Measurements from ENCODE around the gene PNPLA7. TPM values are rescaled to one million over a fixed set of nuclear protein-coding genes. Genes with fewer than 3 reads are reported as not detected.
"Not testable (repeated sequence)": the region's sequence is repeated elsewhere in the genome, so short reads cannot be mapped to it uniquely, and the experiment has no call there.

The PNPLA7 gene
- total and polyA plus RNA-seq, 2 donors (not counting 1 experiment from before 2014, with no cell fraction given) = 18.7 to 29.9 TPM

GRCh38 chr9:137569609-137570203 lies 19.5 kb upstream of the PNPLA7 start:
- TF ChIP-seq CTCF (IDR thresholded peaks at IDR 0.05) = no peak
- TF ChIP-seq EZH2 (IDR thresholded peaks at IDR 0.05; ENCODE audit: borderline replicate concordance, insufficient read depth, low read depth, low read length, poor library complexity, severe bottlenecking) = no peak
- no peaks in the 10 kb centered on the region for H3K27me3 ChIP-seq (replicated peaks in 1 of 4; ENCODE audit: control extremely low read depth in 1 of 4, control insufficient read depth in 3 of 4, insufficient read depth in 4 of 4, low read length in 3 of 4)
- no peaks in the 10 kb centered on the region for H3K9me3 Mint-ChIP-seq (ENCODE audit: insufficient read depth)
- H4K20me1 ChIP-seq (ENCODE audit: control insufficient read depth, insufficient read depth, low read length, poor library complexity, severe bottlenecking) = peaks cover 19% of the 10 kb centered on the region
- CTCF ChIA-PET = no interaction called here
- H2AFZ ChIP-seq (ENCODE audit: insufficient read depth, low read depth, low read length, poor library complexity, severe bottlenecking) = no peak overlapping the region
- H3K4me1 ChIP-seq (ENCODE audit: control insufficient read depth in 2 of 2, insufficient read depth in 2 of 2, low read length in 2 of 2) = peaks cover 0 to 3% of the 10 kb centered on the region in 2 donors
- peaks cover 7% of the 10 kb centered on the region for H3K4me1 Mint-ChIP-seq
- peaks cover 9 to 25% of the 10 kb centered on the region in 2 experiments for H3K36me3 ChIP-seq (replicated peaks in 1 of 2; ENCODE audit: control extremely low read depth in 1 of 2, control insufficient read depth in 1 of 2, extremely low read depth in 1 of 2, insufficient read depth in 2 of 2, low read length in 1 of 2)
- H3K9me3 ChIP-seq (ENCODE audit: control extremely low read depth in 1 of 3, control insufficient read depth in 2 of 3, insufficient read depth in 1 of 3, low read length in 2 of 3) = peaks cover 0 to 20% (median 8%) of the 10 kb centered on the region in 3 donors
- no peak overlapping the region for H3K4me2 ChIP-seq (replicated peaks; ENCODE audit: low read depth, low read length, poor library complexity, severe bottlenecking)
- intact Hi-C loops (cut with micrococcal nuclease) = no loop called here
- H3K27ac Mint-ChIP-seq = no peak overlapping the region
- WGBS (ENCODE audit: insufficient coverage) = 91% methylated on average over 5 of the region's 5 CpGs
- DNase-seq (no peak), ATAC-seq (ENCODE audit: low read depth) (no peak)
- H3K79me2 ChIP-seq (ENCODE audit: control insufficient read depth, insufficient read depth, low read length) = peaks cover 9% of the 10 kb centered on the region
- H3K4me3 ChIP-seq (ENCODE audit: control extremely low read depth in 1 of 5, extremely low read depth in 1 of 5, insufficient read depth in 1 of 5, low read depth in 2 of 5, low read length in 4 of 5) = no peak overlapping the region
- no peaks in the 10 kb centered on the region for H3K27me3 Mint-ChIP-seq
- H3K27ac ChIP-seq (ENCODE audit: low read length in 2 of 2) = no peak overlapping the region
- no peak overlapping the region for H3K4me3 Mint-ChIP-seq
- H3K9ac ChIP-seq (ENCODE audit: low read length) = no peak overlapping the region
- POLR2A ChIA-PET = interaction anchor here (0.6 kb wide), 1 partner anchor 53 kb away, joined by 5 read pairs; no protein-coding TSS in a partner anchor

GRCh38 chr9:137568445-137568844 lies 18.2 kb upstream of the PNPLA7 start:
- POLR2A ChIA-PET; H3K4me3 Mint-ChIP-seq; CTCF ChIA-PET; H3K27me3 ChIP-seq (replicated peaks in 1 of 4; ENCODE audit: control extremely low read depth in 1 of 4, control insufficient read depth in 3 of 4, insufficient read depth in 4 of 4, low read length in 3 of 4); intact Hi-C loops (cut with micrococcal nuclease); H3K4me2 ChIP-seq (replicated peaks; ENCODE audit: low read depth, low read length, poor library complexity, severe bottlenecking); H3K4me1 ChIP-seq (ENCODE audit: control insufficient read depth in 2 of 2, insufficient read depth in 2 of 2, low read length in 2 of 2); H2AFZ ChIP-seq (ENCODE audit: insufficient read depth, low read depth, low read length, poor library complexity, severe bottlenecking); H3K27me3 Mint-ChIP-seq; H3K4me3 ChIP-seq (ENCODE audit: control extremely low read depth in 1 of 5, extremely low read depth in 1 of 5, insufficient read depth in 1 of 5, low read depth in 2 of 5, low read length in 4 of 5); H3K79me2 ChIP-seq (ENCODE audit: control insufficient read depth, insufficient read depth, low read length); H3K9me3 Mint-ChIP-seq (ENCODE audit: insufficient read depth); H3K9ac ChIP-seq (ENCODE audit: low read length): not testable (repeated sequence)
- peak; percentile 39 for DNase-seq
- peaks cover 14% of the 10 kb centered on the region for H3K4me1 Mint-ChIP-seq
- ATAC-seq (ENCODE audit: low read depth) = peak; percentile 14
- 96% methylated on average over 4 of the region's 5 CpGs for WGBS (ENCODE audit: insufficient coverage)
- Histone ChIP-seq H3K9me3 (ENCODE audit: control extremely low read depth in 1 of 3, control insufficient read depth in 2 of 3, insufficient read depth in 1 of 3, low read length in 2 of 3) (peaks cover 0 to 30% (median 8%) of the 10 kb centered on the region in 3 donors), H4K20me1 (ENCODE audit: control insufficient read depth, insufficient read depth, low read length, poor library complexity, severe bottlenecking) (peaks cover 21% of the 10 kb centered on the region), H3K27ac (ENCODE audit: low read length in 2 of 2) (peak overlapping the region in 1 of 2 donors; percentile 83), H3K36me3 (replicated peaks in 1 of 2; ENCODE audit: control extremely low read depth in 1 of 2, control insufficient read depth in 1 of 2, extremely low read depth in 1 of 2, insufficient read depth in 2 of 2, low read length in 1 of 2) (peaks cover 9 to 29% of the 10 kb centered on the region in 2 experiments)
- H3K27ac Mint-ChIP-seq = peak overlapping the region; percentile 78

All from B cell (primary cell).